GM12892 (cell line): ENCODE data around the gene PRPF4.

Experiments used
- POLR2A ChIP-seq: IDR thresholded peaks from 2 replicates; pipeline ENCODE4 v1.6.1; 2011; ENCODE audit warnings: low read depth, low read length, control low read depth
- POLR2AphosphoS5 ChIP-seq: IDR thresholded peaks from 2 replicates; pipeline ENCODE4 v1.6.1; 2011; ENCODE audit warnings: low read depth, low read length, control low read depth
- TAF1 ChIP-seq: IDR thresholded peaks from 2 replicates; pipeline ENCODE4 v1.6.1; 2011; ENCODE audit warnings: low read depth, mild to moderate bottlenecking, control low read depth, low read length, borderline replicate concordance

- TF ChIP-seq POLR2AphosphoS5: no peak
- TF ChIP-seq POLR2A: no peak
- TF ChIP-seq TAF1: no peak
Observed at GRCh38 chr9:113341712-113342410, 66.4 kb downstream of the PRPF4 start.
